Neural progenitor cell (in vitro differentiated cells): ENCODE measurements around the gene ZFTA. TPM values are rescaled to one million over a fixed set of nuclear protein-coding genes. Genes with fewer than 3 reads are reported as not detected.

ENCODE experiments used
- DNase-seq: peaks from one replicate; pipeline ENCODE4 v3.0.0-alpha.2; 2016; ENCODE audit warnings: low spot score
- H2AFZ ChIP-seq: fragments of 200-600 bp; sonication (generic); replicated peaks from 2 replicates; pipeline ENCODE4 v1.6.1; 2016; ENCODE audit warnings: antibody characterized with exemption
- H3F3A ChIP-seq: fragments of 200-600 bp; sonication (generic); 2 replicates; pipeline ENCODE4 v1.6.1; 2016; ENCODE audit warnings: antibody characterized with exemption, low read depth
- H3K27ac ChIP-seq: fragments of 200-600 bp; sonication (generic); 2 replicates; pipeline ENCODE4 v1.5.1; 2016; ENCODE audit warnings: mild to moderate bottlenecking
- H3K27me3 ChIP-seq: fragments of 200-600 bp; sonication (generic); 2 replicates; pipeline ENCODE4 v1.6.1; 2016; ENCODE audit warnings: mild to moderate bottlenecking, moderate library complexity
- H3K36me3 ChIP-seq: fragments of 200-600 bp; sonication (generic); 2 replicates; pipeline ENCODE4 v1.5.1; 2016
- H3K4me1 ChIP-seq: fragments of 200-600 bp; sonication (generic); 2 replicates; pipeline ENCODE4 v1.6.1; 2016; ENCODE audit warnings: mixed run types
- H3K4me2 ChIP-seq: fragments of 200-600 bp; sonication (generic); 2 replicates; pipeline ENCODE4 v1.6.1; 2016
- H3K4me3 ChIP-seq: fragments of 200-600 bp; sonication (generic); 2 replicates; pipeline ENCODE4 v1.5.1; 2016
- H3K79me2 ChIP-seq: fragments of 200-600 bp; sonication (generic); 2 replicates; pipeline ENCODE4 v1.6.1; 2016; ENCODE audit warnings: low read depth
- H3K9ac ChIP-seq: fragments of 200-600 bp; sonication (generic); 2 replicates; pipeline ENCODE4 v1.6.1; 2016
- H3K9me3 ChIP-seq: fragments of 200-600 bp; sonication (generic); 2 replicates; pipeline ENCODE4 v1.5.1; 2016; ENCODE audit warnings: low read depth
- H4K20me1 ChIP-seq: fragments of 200-600 bp; sonication (generic); 2 replicates; pipeline ENCODE4 v1.6.1; 2016; ENCODE audit warnings: low read depth
- H3K27ac Mint-ChIP-seq: 3 replicates; pipeline ENCODE4 v1.8.0; 2021; ENCODE audit warnings: mixed read lengths
- H3K27me3 Mint-ChIP-seq: 2 replicates; pipeline ENCODE4 v1.8.0; 2022; ENCODE audit warnings: low read depth, mild to moderate bottlenecking, inconsistent platforms, moderate library complexity, mixed read lengths; ENCODE audit not compliant: insufficient read depth
- H3K36me3 Mint-ChIP-seq: 3 replicates; pipeline ENCODE4 v1.8.0; 2021; ENCODE audit warnings: mixed read lengths
- H3K4me1 Mint-ChIP-seq: 3 replicates; pipeline ENCODE4 v1.8.0; 2021; ENCODE audit warnings: mixed read lengths
- H3K4me3 Mint-ChIP-seq: 3 replicates; pipeline ENCODE4 v1.8.0; 2021; ENCODE audit warnings: mild to moderate bottlenecking, moderate library complexity, mixed read lengths
- H3K9me3 Mint-ChIP-seq: 3 replicates; pipeline ENCODE4 v1.8.0; 2020; ENCODE audit warnings: mixed read lengths
- EZH2 ChIP-seq: fragments of 200-600 bp; sonication (generic); IDR thresholded peaks from 2 replicates; pipeline ENCODE4 v1.6.1; 2017; ENCODE audit warnings: antibody characterized with exemption, mild to moderate bottlenecking, moderate library complexity
- EZH2phosphoT487 ChIP-seq: fragments of 200-600 bp; sonication (generic); IDR thresholded peaks from 2 replicates; pipeline ENCODE4 v1.6.1; 2017; ENCODE audit warnings: antibody characterized with exemption
- total RNA-seq: library from RNA; depleted of rRNA; stranded (reverse); fragments of >200 nt; gene quantifications from 2 replicates; pipeline ENCODE4 v1.2.3, GENCODE V29; 2015; ENCODE audit warnings: low replicate concordance
- TF ChIP-seq, protein P1 (sequence below): fragments of 200-600 bp; sonication (generic); IDR thresholded peaks from 2 replicates; pipeline ENCODE4 v1.5.1; 2017; ENCODE audit warnings: antibody characterized with exemption, mild to moderate bottlenecking

ZFTA gene
- total RNA-seq, 1 donor from 2014 or later: 22.5 TPM

DNA sequence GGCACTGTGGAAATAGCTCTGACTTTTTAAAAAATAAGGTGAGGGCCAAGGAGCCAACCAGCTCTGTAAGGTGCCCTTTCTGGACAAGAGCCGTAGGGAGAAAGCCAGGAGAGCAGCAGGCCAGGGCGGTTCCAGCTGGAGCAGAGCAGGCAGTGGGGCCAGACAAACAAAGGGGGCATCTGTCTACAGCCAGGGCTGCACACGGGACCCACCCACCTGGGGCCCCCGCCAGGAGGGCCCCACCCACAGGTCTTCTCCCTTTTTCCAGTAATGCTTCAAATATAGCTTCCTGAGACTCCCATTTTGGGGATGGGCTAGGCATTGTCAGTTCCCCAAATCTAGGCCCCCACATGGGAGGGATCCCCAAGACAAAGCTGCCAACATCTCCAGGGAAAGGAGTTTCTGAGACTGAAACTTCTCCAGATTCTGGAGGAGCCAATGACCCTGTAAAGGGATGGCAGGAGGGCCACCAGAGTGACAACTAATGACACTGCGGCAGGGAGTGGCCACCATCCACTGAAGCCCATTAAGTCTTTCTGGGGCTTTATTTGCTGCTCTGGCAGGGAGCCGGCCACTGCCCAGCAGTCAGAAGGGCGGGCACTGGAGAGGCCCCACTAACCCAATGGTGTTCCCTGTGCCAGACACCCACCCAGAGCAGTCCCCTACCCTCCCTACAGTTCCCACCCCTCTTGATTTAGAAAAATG lies 1.9 kb downstream of the ZFTA start:
- peak overlapping the region; percentile 98 for H3K4me3 Mint-ChIP-seq
- peaks cover 25% of the 10 kb centered on the region for H3K27me3 Mint-ChIP-seq
- no peak overlapping the region for H3K27ac Mint-ChIP-seq
- no peaks in the 10 kb centered on the region for H3K9me3 ChIP-seq
- TF ChIP-seq EZH2phosphoT487 (no peak), EZH2 (no peak)
- TF ChIP-seq, protein P1, sequence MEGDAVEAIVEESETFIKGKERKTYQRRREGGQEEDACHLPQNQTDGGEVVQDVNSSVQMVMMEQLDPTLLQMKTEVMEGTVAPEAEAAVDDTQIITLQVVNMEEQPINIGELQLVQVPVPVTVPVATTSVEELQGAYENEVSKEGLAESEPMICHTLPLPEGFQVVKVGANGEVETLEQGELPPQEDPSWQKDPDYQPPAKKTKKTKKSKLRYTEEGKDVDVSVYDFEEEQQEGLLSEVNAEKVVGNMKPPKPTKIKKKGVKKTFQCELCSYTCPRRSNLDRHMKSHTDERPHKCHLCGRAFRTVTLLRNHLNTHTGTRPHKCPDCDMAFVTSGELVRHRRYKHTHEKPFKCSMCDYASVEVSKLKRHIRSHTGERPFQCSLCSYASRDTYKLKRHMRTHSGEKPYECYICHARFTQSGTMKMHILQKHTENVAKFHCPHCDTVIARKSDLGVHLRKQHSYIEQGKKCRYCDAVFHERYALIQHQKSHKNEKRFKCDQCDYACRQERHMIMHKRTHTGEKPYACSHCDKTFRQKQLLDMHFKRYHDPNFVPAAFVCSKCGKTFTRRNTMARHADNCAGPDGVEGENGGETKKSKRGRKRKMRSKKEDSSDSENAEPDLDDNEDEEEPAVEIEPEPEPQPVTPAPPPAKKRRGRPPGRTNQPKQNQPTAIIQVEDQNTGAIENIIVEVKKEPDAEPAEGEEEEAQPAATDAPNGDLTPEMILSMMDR: no peak
- H3F3A ChIP-seq: peaks cover 74% of the 10 kb centered on the region
- peaks cover 39% of the 10 kb centered on the region for H3K4me1 ChIP-seq
- peaks cover 60% of the 10 kb centered on the region for H4K20me1 ChIP-seq
- no peak overlapping the region for H2AFZ ChIP-seq
- peaks cover 83% of the 10 kb centered on the region for H3K79me2 ChIP-seq
- H3K9me3 Mint-ChIP-seq: no peaks in the 10 kb centered on the region
- peaks cover 7% of the 10 kb centered on the region for H3K36me3 Mint-ChIP-seq
- H3K4me3 ChIP-seq: peak overlapping the region; percentile 94
- no peak overlapping the region for H3K27ac ChIP-seq
- DNase-seq: peak; percentile 38
- H3K9ac ChIP-seq: no peak overlapping the region
- no peaks in the 10 kb centered on the region for H3K27me3 ChIP-seq
- no peaks in the 10 kb centered on the region for H3K36me3 ChIP-seq
- peaks cover 46% of the 10 kb centered on the region for H3K4me1 Mint-ChIP-seq
- peak overlapping the region; percentile 84 for H3K4me2 ChIP-seq

DNA sequence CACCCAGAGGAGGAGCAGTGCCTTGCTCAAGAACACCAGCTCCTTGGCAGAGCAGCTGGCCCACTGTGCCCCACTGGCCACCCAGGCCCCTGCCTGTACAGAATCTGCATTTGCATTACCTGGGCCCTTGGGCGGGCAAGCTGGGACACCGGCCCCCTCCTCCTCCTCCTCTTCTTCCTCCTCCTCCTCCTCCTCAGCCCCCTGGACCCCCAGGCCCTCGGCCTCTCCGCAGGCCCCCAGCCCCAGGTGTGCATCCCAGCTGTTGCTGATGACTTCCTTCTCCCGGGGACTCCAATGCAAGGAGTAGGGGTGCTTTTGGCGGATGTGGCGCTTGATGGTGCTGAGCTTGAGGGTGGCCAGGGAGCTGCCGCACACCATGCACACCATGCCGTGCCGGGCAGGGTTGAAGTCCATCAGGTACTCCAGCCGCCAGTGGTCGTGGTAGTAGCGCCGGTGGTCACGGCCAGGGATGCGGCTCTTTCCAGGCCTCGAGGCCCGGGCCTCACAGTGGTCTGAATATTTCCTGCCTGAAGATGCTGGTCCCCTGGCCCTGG lies 2.8 kb downstream of the ZFTA start:
- Histone ChIP-seq H3K27me3 (no peaks in the 10 kb centered on the region), H4K20me1 (peaks cover 70% of the 10 kb centered on the region), H3K9ac (no peak overlapping the region), H3K36me3 (no peaks in the 10 kb centered on the region), H3K4me1 (peaks cover 41% of the 10 kb centered on the region), H3K9me3 (no peaks in the 10 kb centered on the region), H3K79me2 (peaks cover 92% of the 10 kb centered on the region), H3K4me3 (no peak overlapping the region), H2AFZ (no peak overlapping the region), H3F3A (peaks cover 83% of the 10 kb centered on the region), H3K27ac (no peak overlapping the region), H3K4me2 (peak overlapping the region; percentile 84)
- peaks cover 7% of the 10 kb centered on the region for H3K36me3 Mint-ChIP-seq
- TF ChIP-seq, protein P1: no peak
- TF ChIP-seq EZH2 (no peak), EZH2phosphoT487 (no peak)
- DNase-seq: no peak
- H3K9me3 Mint-ChIP-seq: no peaks in the 10 kb centered on the region
- H3K27ac Mint-ChIP-seq: no peak overlapping the region
- H3K4me3 Mint-ChIP-seq: no peak overlapping the region
- H3K27me3 Mint-ChIP-seq: peaks cover 24% of the 10 kb centered on the region
- H3K4me1 Mint-ChIP-seq: peaks cover 49% of the 10 kb centered on the region

DNA sequence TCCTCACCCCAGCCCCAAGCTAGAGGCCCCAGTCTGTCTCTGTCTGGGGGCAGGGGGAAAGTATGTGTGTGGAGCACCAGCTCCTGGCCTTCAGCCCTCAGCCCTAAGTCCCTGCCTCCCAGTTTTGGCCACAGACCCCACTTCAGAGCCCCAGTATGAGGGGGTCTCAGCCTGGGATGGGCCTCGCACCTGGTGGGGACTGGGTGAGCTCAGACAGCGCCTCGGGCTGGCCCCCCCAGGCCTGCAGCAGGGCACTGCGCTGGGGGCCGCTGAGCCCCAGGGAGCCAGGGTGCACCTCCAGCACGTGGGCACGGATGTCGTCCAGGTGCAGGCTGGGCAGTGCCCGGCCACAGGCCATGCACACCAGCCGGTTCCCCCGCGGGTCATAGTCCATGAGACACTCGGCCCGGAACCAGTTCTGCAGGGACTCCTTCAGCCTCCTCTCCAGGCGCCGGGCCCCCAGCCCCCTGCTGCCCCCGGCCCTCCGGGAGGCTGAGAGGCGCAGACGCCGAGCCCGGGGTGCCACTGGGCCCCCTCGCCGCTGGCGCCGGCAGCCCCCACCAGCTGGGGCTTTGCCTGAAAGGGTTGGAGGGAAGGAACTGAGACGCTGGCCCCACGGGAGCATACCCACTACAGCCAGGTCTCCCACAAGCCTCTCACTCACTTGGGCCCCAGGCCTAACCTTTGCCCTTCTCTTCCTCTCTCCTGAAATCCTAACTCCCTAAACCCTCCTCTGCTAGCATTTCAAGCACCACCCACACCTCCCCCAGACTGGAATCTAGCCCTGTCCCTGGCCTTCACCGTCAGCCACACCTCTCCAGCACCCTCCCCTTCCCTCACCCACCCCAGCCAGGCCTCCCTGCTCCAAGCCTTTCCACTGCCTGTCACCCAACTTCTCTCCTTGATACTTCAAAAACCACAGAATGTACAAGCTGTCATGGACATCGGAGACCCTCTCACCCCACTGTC lies 3.6 kb downstream of the ZFTA start:
- H3K27me3 ChIP-seq: no peaks in the 10 kb centered on the region
- no peak overlapping the region for H3K9ac ChIP-seq
- Mint-ChIP-seq H3K9me3 (no peaks in the 10 kb centered on the region), H3K36me3 (peaks cover 7% of the 10 kb centered on the region), H3K4me1 (peaks cover 49% of the 10 kb centered on the region), H3K27me3 (peaks cover 23% of the 10 kb centered on the region), H3K4me3 (peak overlapping the region; percentile 74), H3K27ac (no peak overlapping the region)
- H2AFZ ChIP-seq: no peak overlapping the region
- H3K79me2 ChIP-seq: peaks cover 95% of the 10 kb centered on the region
- peaks cover 41% of the 10 kb centered on the region for H3K4me1 ChIP-seq
- no peak overlapping the region for H3K27ac ChIP-seq
- H3K9me3 ChIP-seq: no peaks in the 10 kb centered on the region
- peak overlapping the region; percentile 92 for H3K4me2 ChIP-seq
- peaks cover 78% of the 10 kb centered on the region for H4K20me1 ChIP-seq
- DNase-seq: peak; percentile 26
- H3K4me3 ChIP-seq: peak overlapping the region; percentile 62
- peaks cover 1% of the 10 kb centered on the region for H3K36me3 ChIP-seq
- TF ChIP-seq EZH2 (no peak), EZH2phosphoT487 (no peak)
- TF ChIP-seq, protein P1: no peak
- peaks cover 85% of the 10 kb centered on the region for H3F3A ChIP-seq
